CD4-positive, alpha-beta T cell treated with Interleukin-6 at 100 ng/mL for 8 hours (primary cell): ENCODE results near the gene EYS.

ENCODE experiments used
- DNase-seq: peaks from one replicate; pipeline ENCODE4 v3.0.0-alpha.2; 2020; ENCODE audit warnings: mixed read lengths, low spot score

EYS gene

GRCh38 chr6:64949257-64949656 is 757.8 kb downstream of the EYS start:
- no peak for DNase-seq

- no peak for DNase-seq
Observed at GRCh38 chr6:64948261-64948660, 758.8 kb downstream of the EYS start.

GRCh38 chr6:64945450-64945849 is 761.6 kb downstream of the EYS start:
- no peak for DNase-seq

- no peak for DNase-seq
Observed at GRCh38 chr6:64932486-64932885, 774.5 kb downstream of the EYS start.

- DNase-seq: no peak
Observed at GRCh38 chr6:64930681-64931080, 776.3 kb downstream of the EYS start.

- DNase-seq: no peak
Observed at GRCh38 chr6:64926051-64926450, 781.0 kb downstream of the EYS start.

GRCh38 chr6:64920257-64920656 is 786.8 kb downstream of the EYS start:
- DNase-seq: no peak

GRCh38 chr6:64914124-64914523 is 792.9 kb downstream of the EYS start:
- no peak for DNase-seq

- no peak for DNase-seq
Observed at GRCh38 chr6:64912966-64913365, 794.1 kb downstream of the EYS start.

- DNase-seq: no peak
Observed at GRCh38 chr6:64908104-64908503, 798.9 kb downstream of the EYS start.

- no peak for DNase-seq
Observed at GRCh38 chr6:64904616-64905015, 802.4 kb downstream of the EYS start.

- no peak for DNase-seq
Observed at GRCh38 chr6:64902596-64902995, 804.4 kb downstream of the EYS start.

- no peak for DNase-seq
Observed at GRCh38 chr6:64896939-64897338, 810.1 kb downstream of the EYS start.

- DNase-seq: no peak
Observed at GRCh38 chr6:64895945-64896344, 811.1 kb downstream of the EYS start.

- DNase-seq: no peak
Observed at GRCh38 chr6:64890609-64891008, 816.4 kb downstream of the EYS start.

- DNase-seq: no peak
Observed at GRCh38 chr6:64889144-64889543, 817.9 kb downstream of the EYS start.

GRCh38 chr6:64874776-64875175 is 832.2 kb downstream of the EYS start:
- DNase-seq: no peak

GRCh38 chr6:64872633-64873032 is 834.4 kb downstream of the EYS start:
- no peak for DNase-seq

GRCh38 chr6:64861039-64861651 is 845.9 kb downstream of the EYS start:
- no peak for DNase-seq

- DNase-seq: no peak
Observed at GRCh38 chr6:64860203-64860602, 846.8 kb downstream of the EYS start.

- no peak for DNase-seq
Observed at GRCh38 chr6:64850121-64850520, 856.9 kb downstream of the EYS start.

GRCh38 chr6:64848467-64848866 is 858.6 kb downstream of the EYS start:
- no peak for DNase-seq

GRCh38 chr6:64847396-64847795 is 859.6 kb downstream of the EYS start:
- no peak for DNase-seq

- no peak for DNase-seq
Observed at GRCh38 chr6:64838726-64839125, 868.3 kb downstream of the EYS start.

- no peak for DNase-seq
Observed at GRCh38 chr6:64831680-64832079, 875.3 kb downstream of the EYS start.
